HepG2 (cell line): ENCODE measurements around the gene LLGL1. TPM values are rescaled to one million over a fixed set of nuclear protein-coding genes. Genes with fewer than 3 reads are reported as not detected.
A peak's percentile ranks its signal among the peaks of the same experiment; 100 is the strongest.

ENCODE experiments used
- AGO2 ChIP-seq: fragments of 200-400 bp; formaldehyde crosslinking; optimal IDR thresholded peaks from 2 replicates; pipeline ENCODE3; 2017; ENCODE audit warnings: mild to moderate bottlenecking, low read depth, low read length, moderate library complexity
- ARNT2 ChIP-seq: sonication (generic); formaldehyde crosslinking; IDR thresholded peaks from 2 replicates; pipeline ENCODE4 v1.8.0; 2022; ENCODE audit warnings: mild to moderate bottlenecking, low read depth, missing genetic modification reagents, moderate library complexity
- BRF2 ChIP-seq: sonication (generic); formaldehyde crosslinking; IDR thresholded peaks from 2 replicates; pipeline ENCODE4 v1.8.1; 2022; ENCODE audit warnings: mild to moderate bottlenecking, missing genetic modification reagents
- CCAR2 ChIP-seq: fragments of 200-400 bp; formaldehyde crosslinking; optimal IDR thresholded peaks from 2 replicates; pipeline ENCODE3; 2018; ENCODE audit warnings: low read depth, mild to moderate bottlenecking, low read length, moderate library complexity
- KAT2B ChIP-seq: fragments of 150-350 bp; IDR thresholded peaks from 2 replicates; pipeline ENCODE4 v1.6.1; 2014; ENCODE audit warnings: low read depth, low read length, borderline replicate concordance
- KLF15 ChIP-seq: sonication (generic); formaldehyde crosslinking; IDR thresholded peaks from 2 replicates; pipeline ENCODE4 v1.8.1; 2023; ENCODE audit warnings: borderline replicate concordance, mild to moderate bottlenecking, inconsistent platforms, missing genetic modification reagents, mixed read lengths
- NKX3-1 ChIP-seq: sonication (generic); formaldehyde crosslinking; IDR thresholded peaks from 2 replicates; pipeline ENCODE4 v1.5.0; 2020; ENCODE audit warnings: missing genetic modification reagents
- NONO ChIP-seq, 2 experiments: fragments of 450-650 bp in 1 of 2; sonication (generic) in 1 of 2; formaldehyde crosslinking in 1 of 2; IDR thresholded peaks in 1 of 2; conservative IDR thresholded peaks in 1 of 2; 2 replicates each; pipeline versions ENCODE4 v1.6.1 to v1.8.0; 2017 to 2022; ENCODE audit warnings: mild to moderate bottlenecking in 1 of 2, missing genetic modification reagents in 1 of 2, moderate library complexity in 1 of 2
- SNAPC5 ChIP-seq: sonication (generic); formaldehyde crosslinking; IDR thresholded peaks from 2 replicates; pipeline ENCODE4 v1.8.1; 2023; ENCODE audit warnings: mild to moderate bottlenecking, missing genetic modification reagents, borderline replicate concordance
- ZNF124 ChIP-seq: sonication (generic); formaldehyde crosslinking; IDR thresholded peaks from 2 replicates; pipeline ENCODE4 v1.4.0; 2020; ENCODE audit warnings: missing genetic modification reagents
- ZNF318 ChIP-seq: sonication (generic); formaldehyde crosslinking; IDR thresholded peaks from 2 replicates; pipeline ENCODE4 v1.4.0; 2020; ENCODE audit warnings: mild to moderate bottlenecking, missing genetic modification reagents
- ZNF766 ChIP-seq: sonication (generic); formaldehyde crosslinking; IDR thresholded peaks from 2 replicates; pipeline ENCODE4 v1.5.0; 2020; ENCODE audit warnings: missing genetic modification reagents, borderline replicate concordance
- polyA plus RNA-seq, 8 experiments: library from polyadenylated mRNA; depleted of rRNA in 3 of 8; stranded (reverse) in 7 of 8; unstranded in 1 of 8; fragments of >200 nt; fragmentation: Illumina TruSeq in 4 of 8; extraction: Trizol in 4 of 8; gene quantifications; 2 replicates each; pipeline versions ENCODE4 v1.2.1 to v1.2.3, GENCODE V29; 2011 to 2016; ENCODE audit warnings: low read depth in 4 of 8, missing spikeins in 1 of 8, mixed read lengths in 1 of 8; ENCODE audit not compliant: insufficient read depth in 1 of 8
- total RNA-seq, 5 experiments: library from RNA; depleted of rRNA; stranded (reverse); fragments of >200 nt; fragmentation: Illumina TruSeq; extraction: Trizol; gene quantifications; 2 replicates each; pipeline ENCODE4 v1.2.3, GENCODE V29; 2016; ENCODE audit warnings: low read depth in 1 of 5
- TF ChIP-seq, protein P1 (sequence below): sonication (generic); formaldehyde crosslinking; IDR thresholded peaks from 2 replicates; pipeline ENCODE4 v1.4.0; 2020; ENCODE audit warnings: mild to moderate bottlenecking, missing genetic modification reagents

Gene LLGL1
- total and polyA plus RNA-seq, 2 of the 13 experiments (the other 11 are each of a cell fraction or from before 2014, with no cell fraction given): 15.0 to 15.3 TPM

DNA sequence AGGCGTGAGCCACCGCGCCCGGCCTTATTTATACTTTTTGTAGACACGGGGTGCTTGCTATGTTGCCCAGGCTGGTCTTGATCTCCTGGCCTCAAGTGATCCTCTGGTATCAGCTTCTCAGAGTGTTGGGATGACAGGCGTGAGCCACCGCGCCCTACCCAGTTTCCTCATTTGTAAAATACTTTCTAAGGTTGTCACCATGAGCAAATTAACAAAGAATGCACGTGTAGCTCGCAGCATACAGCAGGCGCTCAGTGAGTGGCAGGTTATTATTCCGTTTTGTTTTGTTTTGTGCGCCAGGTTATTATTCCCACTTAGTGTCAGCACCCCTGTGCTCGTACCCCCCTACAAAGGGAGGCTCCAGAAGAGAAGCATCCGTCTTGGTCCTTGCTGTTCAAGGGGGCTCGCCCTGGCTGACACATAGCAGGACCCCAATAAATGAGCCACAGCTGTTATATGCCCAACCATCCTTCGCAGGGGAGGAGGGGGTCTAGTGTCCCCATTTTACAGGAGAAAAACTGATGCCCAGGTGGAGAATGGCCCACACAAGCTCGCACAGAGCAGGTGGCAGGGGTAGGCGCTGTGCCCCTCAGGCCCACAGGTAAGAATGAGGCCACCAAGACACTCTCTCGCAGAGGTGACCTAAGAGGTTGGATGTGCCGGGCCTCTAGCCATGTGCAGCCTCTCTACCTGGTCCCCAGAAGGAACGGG, 34.3 kb downstream of the LLGL1 start (continued):
- TF ChIP-seq AGO2 (no peak), CCAR2 (no peak), KAT2B (no peak), NONO (IDR thresholded peaks at IDR 0.05) (no peak), NONO (CRISPR knock-in tag; conservative IDR thresholded peaks at IDR 0.05) (no peak), NKX3-1 (0 out of 2 replicates have a peak, but pooled peaks have one; percentile 23), KLF15 (0 out of 2 replicates have a peak, but pooled peaks have one; percentile 2), ZNF124 (CRISPR knock-in tag) (no peak), BRF2 (no peak), ARNT2 (CRISPR knock-in tag) (no peak), SNAPC5 (CRISPR knock-in tag) (no peak), ZNF318 (no peak), ZNF766 (CRISPR knock-in tag) (no peak)
- TF ChIP-seq, protein P1, sequence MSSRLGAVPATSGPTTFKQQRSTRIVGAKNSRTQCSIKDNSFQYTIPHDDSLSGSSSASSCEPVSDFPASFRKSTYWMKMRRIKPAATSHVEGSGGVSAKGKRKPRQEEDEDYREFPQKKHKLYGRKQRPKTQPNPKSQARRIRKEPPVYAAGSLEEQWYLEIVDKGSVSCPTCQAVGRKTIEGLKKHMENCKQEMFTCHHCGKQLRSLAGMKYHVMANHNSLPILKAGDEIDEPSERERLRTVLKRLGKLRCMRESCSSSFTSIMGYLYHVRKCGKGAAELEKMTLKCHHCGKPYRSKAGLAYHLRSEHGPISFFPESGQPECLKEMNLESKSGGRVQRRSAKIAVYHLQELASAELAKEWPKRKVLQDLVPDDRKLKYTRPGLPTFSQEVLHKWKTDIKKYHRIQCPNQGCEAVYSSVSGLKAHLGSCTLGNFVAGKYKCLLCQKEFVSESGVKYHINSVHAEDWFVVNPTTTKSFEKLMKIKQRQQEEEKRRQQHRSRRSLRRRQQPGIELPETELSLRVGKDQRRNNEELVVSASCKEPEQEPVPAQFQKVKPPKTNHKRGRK (CRISPR knock-in tag): no peak
- TF ChIP-seq, all 625 proteins: peak for 20
